Measurements from ENCODE around the gene CIP2A.

CIP2A gene

GRCh38 chr3:108509871-108510270 lies 79.4 kb downstream of the CIP2A start:
- no peak for DNase-seq

- DNase-seq = peak in 1 of 3 experiments; percentile 25
These were observed 80.0 kb downstream of the CIP2A start for GRCh38 chr3:108509263-108509662.

- DNase-seq = no peak
These were observed 81.3 kb downstream of the CIP2A start for GRCh38 chr3:108507902-108508301.

- DNase-seq = no peak
These were observed 83.4 kb downstream of the CIP2A start for GRCh38 chr3:108505811-108506210.

- no peak for DNase-seq
These were observed 85.5 kb downstream of the CIP2A start for GRCh38 chr3:108503722-108504121.

GRCh38 chr3:108501535-108501934 lies 87.7 kb downstream of the CIP2A start:
- no peak for DNase-seq

- DNase-seq = no peak
These were observed 88.5 kb downstream of the CIP2A start for GRCh38 chr3:108500728-108501127.
